ENCODE measurements around the gene KDM6A. TPM values are rescaled to one million over a fixed set of nuclear protein-coding genes. Genes with fewer than 3 reads are reported as not detected.

KDM6A gene
- total and polyA plus RNA-seq, 2 of the 13 experiments (the other 11 are each of a cell fraction or from before 2014, with no cell fraction given) = 16.7 to 18.2 TPM

GRCh38 chrX:44871931-44872820 is 812 bp upstream of the KDM6A start (continued):
- TF ChIP-seq ZNF607 (CRISPR knock-in tag; IDR thresholded peaks at IDR 0.05; ENCODE audit: borderline replicate concordance) (no peak), ZNF326 (CRISPR knock-in tag; IDR thresholded peaks at IDR 0.05; ENCODE audit: borderline replicate concordance) (no peak), ZNF275 (CRISPR knock-in tag; IDR thresholded peaks at IDR 0.05; ENCODE audit: borderline replicate concordance) (0 out of 2 replicates have a peak, but pooled peaks have one; percentile 50), THAP8 (CRISPR knock-in tag; IDR thresholded peaks at IDR 0.05; ENCODE audit: borderline replicate concordance) (no peak), EZH2 (conservative IDR thresholded peaks at IDR 0.05; ENCODE audit: low read depth, low read length) (no peak), ZNF629 (CRISPR knock-in tag; conservative IDR thresholded peaks at IDR 0.05) (no peak), SMARCC2 (IDR thresholded peaks at IDR 0.05) (no peak), ZFP36L2 (CRISPR knock-in tag; IDR thresholded peaks at IDR 0.05) (no peak), DZIP1 (CRISPR knock-in tag; IDR thresholded peaks at IDR 0.05) (no peak), CHCHD3 (CRISPR knock-in tag; IDR thresholded peaks at IDR 0.05) (no peak)
- TF ChIP-seq, protein P1, sequence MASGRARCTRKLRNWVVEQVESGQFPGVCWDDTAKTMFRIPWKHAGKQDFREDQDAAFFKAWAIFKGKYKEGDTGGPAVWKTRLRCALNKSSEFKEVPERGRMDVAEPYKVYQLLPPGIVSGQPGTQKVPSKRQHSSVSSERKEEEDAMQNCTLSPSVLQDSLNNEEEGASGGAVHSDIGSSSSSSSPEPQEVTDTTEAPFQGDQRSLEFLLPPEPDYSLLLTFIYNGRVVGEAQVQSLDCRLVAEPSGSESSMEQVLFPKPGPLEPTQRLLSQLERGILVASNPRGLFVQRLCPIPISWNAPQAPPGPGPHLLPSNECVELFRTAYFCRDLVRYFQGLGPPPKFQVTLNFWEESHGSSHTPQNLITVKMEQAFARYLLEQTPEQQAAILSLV (CRISPR knock-in tag; IDR thresholded peaks at IDR 0.05; ENCODE audit: borderline replicate concordance) = no peak
- TF ChIP-seq, protein P2, sequence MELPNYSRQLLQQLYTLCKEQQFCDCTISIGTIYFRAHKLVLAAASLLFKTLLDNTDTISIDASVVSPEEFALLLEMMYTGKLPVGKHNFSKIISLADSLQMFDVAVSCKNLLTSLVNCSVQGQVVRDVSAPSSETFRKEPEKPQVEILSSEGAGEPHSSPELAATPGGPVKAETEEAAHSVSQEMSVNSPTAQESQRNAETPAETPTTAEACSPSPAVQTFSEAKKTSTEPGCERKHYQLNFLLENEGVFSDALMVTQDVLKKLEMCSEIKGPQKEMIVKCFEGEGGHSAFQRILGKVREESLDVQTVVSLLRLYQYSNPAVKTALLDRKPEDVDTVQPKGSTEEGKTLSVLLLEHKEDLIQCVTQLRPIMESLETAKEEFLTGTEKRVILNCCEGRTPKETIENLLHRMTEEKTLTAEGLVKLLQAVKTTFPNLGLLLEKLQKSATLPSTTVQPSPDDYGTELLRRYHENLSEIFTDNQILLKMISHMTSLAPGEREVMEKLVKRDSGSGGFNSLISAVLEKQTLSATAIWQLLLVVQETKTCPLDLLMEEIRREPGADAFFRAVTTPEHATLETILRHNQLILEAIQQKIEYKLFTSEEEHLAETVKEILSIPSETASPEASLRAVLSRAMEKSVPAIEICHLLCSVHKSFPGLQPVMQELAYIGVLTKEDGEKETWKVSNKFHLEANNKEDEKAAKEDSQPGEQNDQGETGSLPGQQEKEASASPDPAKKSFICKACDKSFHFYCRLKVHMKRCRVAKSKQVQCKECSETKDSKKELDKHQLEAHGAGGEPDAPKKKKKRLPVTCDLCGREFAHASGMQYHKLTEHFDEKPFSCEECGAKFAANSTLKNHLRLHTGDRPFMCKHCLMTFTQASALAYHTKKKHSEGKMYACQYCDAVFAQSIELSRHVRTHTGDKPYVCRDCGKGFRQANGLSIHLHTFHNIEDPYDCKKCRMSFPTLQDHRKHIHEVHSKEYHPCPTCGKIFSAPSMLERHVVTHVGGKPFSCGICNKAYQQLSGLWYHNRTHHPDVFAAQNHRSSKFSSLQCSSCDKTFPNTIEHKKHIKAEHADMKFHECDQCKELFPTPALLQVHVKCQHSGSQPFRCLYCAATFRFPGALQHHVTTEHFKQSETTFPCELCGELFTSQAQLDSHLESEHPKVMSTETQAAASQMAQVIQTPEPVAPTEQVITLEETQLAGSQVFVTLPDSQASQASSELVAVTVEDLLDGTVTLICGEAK (IDR thresholded peaks at IDR 0.05) = no peak
- TF ChIP-seq, protein P2 (CRISPR knock-in tag; IDR thresholded peaks at IDR 0.05) = no peak
